PC-3 (cell line): ENCODE measurements around the gene PIGU.

Experiments used
- CTCF ChIP-seq: fragments of 300-600 bp; sonication (generic); conservative IDR thresholded peaks from 2 replicates; pipeline ENCODE4 v1.5.1; 2017; ENCODE audit warnings: antibody characterized with exemption, low read depth, mild to moderate bottlenecking, low read length
- EZH2 ChIP-seq: fragments of 300-600 bp; sonication (generic); IDR thresholded peaks from one replicate; pipeline ENCODE4 v1.6.1; 2017; ENCODE audit warnings: antibody characterized with exemption, mild to moderate bottlenecking, low read length; ENCODE audit not compliant: unreplicated experiment

- no peak for TF ChIP-seq CTCF
- TF ChIP-seq EZH2 = no peak
Observed at GRCh38 chr20:34651200-34651599, 25.7 kb downstream of the PIGU start.
